Testis (tissue), 3 donors: ENCODE data around the gene LIMD2. TPM values are rescaled to one million over a fixed set of nuclear protein-coding genes. Genes with fewer than 3 reads are reported as not detected.

ENCODE experiments used
- DNase-seq: peaks from one replicate; pipeline ENCODE4 v3.0.0-alpha.2; 2019
- H3K27ac ChIP-seq, 2 donors: fragments of 200-600 bp; sonication (generic); one replicate each; pipeline ENCODE4 v1.5.1; 2019
- H3K27me3 ChIP-seq: fragments of 200-600 bp; sonication (generic); one replicate; pipeline ENCODE4 v1.5.1; 2019
- H3K36me3 ChIP-seq: fragments of 200-600 bp; sonication (generic); one replicate; pipeline ENCODE4 v1.5.1; 2017; ENCODE audit warnings: low read depth; ENCODE audit errors: missing control alignments
- H3K4me1 ChIP-seq: fragments of 200-600 bp; sonication (generic); one replicate; pipeline ENCODE4 v1.5.1; 2019
- H3K4me3 ChIP-seq, 2 donors: fragments of 200-600 bp; sonication (generic); one replicate each; pipeline ENCODE4 v1.5.1; 2017 to 2019
- H3K9me3 ChIP-seq: fragments of 200-600 bp; sonication (generic); one replicate; pipeline ENCODE4 v1.5.1; 2017
- CTCF ChIP-seq, 3 experiments: fragments of 450-650 bp in 2 of 3; fragments of 200-600 bp in 1 of 3; sonication (generic) in 1 of 3; IDR thresholded peaks; one replicate each; pipeline ENCODE4 v1.5.1; 2016 to 2019; ENCODE audit warnings: antibody characterized with exemption in 3 of 3, mild to moderate bottlenecking in 2 of 3, moderate library complexity in 1 of 3
- POLR2A ChIP-seq: fragments of 450-650 bp; IDR thresholded peaks from one replicate; pipeline ENCODE4 v1.6.1; 2017; ENCODE audit warnings: antibody characterized with exemption, mild to moderate bottlenecking, moderate library complexity
- WGBS, 2 donors: methylation state at CpG; one replicate each; pipeline ENCODE4 v1.1.5; 2018; 5-methylcytosine and 5-hydroxymethylcytosine counted together
- intact Hi-C: fragments of 100-400 bp; cut with DNase I; formaldehyde crosslinking; loops from one replicate; pipeline ENCODE4 v1.15.1; 2023; ENCODE audit warnings: low total_unique reads
- polyA plus RNA-seq: library from polyadenylated mRNA; stranded (reverse); fragments of 350-450 nt; fragmentation: Illumina TruSeq; extraction: RNeasy Lipid Tissue Mini Kit (QIAGEN cat#74804); gene quantifications from one replicate; pipeline ENCODE4 v1.2.3, GENCODE V29; 2014; ENCODE audit warnings: low read depth, low replicate concordance; ENCODE audit not compliant: insufficient read depth
- total RNA-seq, 2 donors: library from RNA; depleted of rRNA; stranded (reverse); fragments of >200 nt; gene quantifications; one replicate each; pipeline ENCODE4 v1.2.3, GENCODE V29; 2016

LIMD2 gene
- total and polyA plus RNA-seq, 3 donors from 2014 or later: 21.9 to 22.9 (median 22.8) TPM

DNA sequence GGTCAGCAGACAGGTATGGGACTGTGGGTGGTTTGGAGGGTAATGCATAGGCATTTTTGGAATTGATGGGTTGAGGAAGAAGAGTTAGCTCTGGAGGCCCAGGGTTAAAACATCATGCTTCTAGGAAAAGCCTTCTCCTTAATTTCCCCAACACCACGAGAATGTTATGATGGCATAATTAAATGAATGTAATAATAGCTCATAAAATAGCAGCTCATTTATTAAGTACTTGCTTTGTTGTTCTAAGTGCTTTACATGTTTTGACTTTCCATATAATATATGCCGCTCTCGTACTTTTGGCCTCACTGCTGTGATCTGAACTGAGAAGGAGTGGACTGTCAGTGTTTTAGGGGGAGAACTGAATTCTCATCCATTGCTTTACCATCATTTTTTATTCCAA is 14.3 kb downstream of the LIMD2 start:
- H3K27ac ChIP-seq: no peak overlapping the region
- H3K4me3 ChIP-seq: no peak overlapping the region
- no peaks in the 10 kb centered on the region for H3K4me1 ChIP-seq
- H3K9me3 ChIP-seq: no peaks in the 10 kb centered on the region
- WGBS, 2 donors: 97 to 98% methylated on average over 3 of the region's 3 CpGs
- TF ChIP-seq POLR2A (no peak), CTCF (IDR thresholded peaks at IDR 0.05) (no peak)
- no peak for DNase-seq
- intact Hi-C loops: no loop called here
- H3K27me3 ChIP-seq: no peaks in the 10 kb centered on the region
- H3K36me3 ChIP-seq: no peaks in the 10 kb centered on the region

DNA sequence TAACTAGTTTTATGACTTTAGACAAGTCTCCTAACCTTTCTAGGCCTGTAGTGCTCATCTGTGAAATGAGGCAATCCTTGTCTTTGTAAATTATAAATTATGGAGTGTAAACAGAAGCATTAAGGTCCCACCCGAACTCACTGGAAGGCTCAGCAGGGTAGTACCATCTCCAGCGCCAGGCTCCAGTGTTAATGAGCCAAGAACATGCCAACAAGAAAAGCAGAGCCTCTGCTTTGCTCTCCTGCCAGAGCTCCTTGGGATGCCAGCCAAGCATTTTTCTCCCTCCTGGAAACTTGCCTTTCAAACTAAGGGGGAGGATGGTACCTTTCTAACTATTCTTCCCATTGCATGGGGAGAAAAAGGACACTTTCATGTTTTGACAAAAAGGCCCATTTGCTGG is 14.9 kb downstream of the LIMD2 start:
- Histone ChIP-seq H3K27ac (no peak overlapping the region), H3K36me3 (no peaks in the 10 kb centered on the region), H3K9me3 (no peaks in the 10 kb centered on the region), H3K4me3 (no peak overlapping the region), H3K4me1 (no peaks in the 10 kb centered on the region), H3K27me3 (no peaks in the 10 kb centered on the region)
- intact Hi-C loops: no loop called here
- TF ChIP-seq CTCF (IDR thresholded peaks at IDR 0.05): no peak
- TF ChIP-seq POLR2A: no peak
- WGBS, 2 donors: 31 to 70% methylated on average over 2 of the region's 2 CpGs
- DNase-seq: no peak

DNA sequence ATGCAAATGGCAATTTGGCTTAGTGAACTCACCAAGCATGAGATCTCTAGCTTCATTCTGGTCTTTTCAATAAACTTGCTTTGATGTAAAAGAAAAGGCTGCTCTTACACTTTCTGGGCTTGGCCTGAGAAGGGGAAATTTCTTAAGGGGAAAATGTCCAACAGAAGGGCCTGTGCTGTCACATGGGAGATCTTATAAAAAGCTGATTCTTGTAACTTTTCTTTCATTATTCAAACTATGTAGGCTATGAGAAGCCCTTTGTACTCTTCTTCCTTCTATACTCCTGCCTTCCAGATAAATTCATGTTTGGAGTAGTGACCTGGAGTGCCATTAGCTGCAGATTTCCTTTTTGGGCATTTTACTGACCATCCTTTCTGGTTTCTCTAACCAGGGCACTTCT is 16.9 kb downstream of the LIMD2 start:
- Histone ChIP-seq H3K27me3 (no peaks in the 10 kb centered on the region), H3K4me3 (no peak overlapping the region), H3K4me1 (no peaks in the 10 kb centered on the region), H3K27ac (no peak overlapping the region), H3K9me3 (no peaks in the 10 kb centered on the region), H3K36me3 (no peaks in the 10 kb centered on the region)
- intact Hi-C loops: no loop called here
- TF ChIP-seq POLR2A (no peak), CTCF (IDR thresholded peaks at IDR 0.05) (no peak)
- no peak for DNase-seq

GRCh38 chr17:63682441-63682840 is 17.5 kb downstream of the LIMD2 start:
- no peak overlapping the region for H3K4me3 ChIP-seq
- no peak for DNase-seq
- no peaks in the 10 kb centered on the region for H3K9me3 ChIP-seq
- no peaks in the 10 kb centered on the region for H3K36me3 ChIP-seq
- no peak overlapping the region for H3K27ac ChIP-seq
- no peaks in the 10 kb centered on the region for H3K27me3 ChIP-seq
- intact Hi-C loops: no loop called here
- TF ChIP-seq POLR2A (no peak), CTCF (IDR thresholded peaks at IDR 0.05) (no peak)
- no peaks in the 10 kb centered on the region for H3K4me1 ChIP-seq
- 81 to 97% methylated on average over 1 of the region's 1 CpG for WGBS, 2 donors

DNA sequence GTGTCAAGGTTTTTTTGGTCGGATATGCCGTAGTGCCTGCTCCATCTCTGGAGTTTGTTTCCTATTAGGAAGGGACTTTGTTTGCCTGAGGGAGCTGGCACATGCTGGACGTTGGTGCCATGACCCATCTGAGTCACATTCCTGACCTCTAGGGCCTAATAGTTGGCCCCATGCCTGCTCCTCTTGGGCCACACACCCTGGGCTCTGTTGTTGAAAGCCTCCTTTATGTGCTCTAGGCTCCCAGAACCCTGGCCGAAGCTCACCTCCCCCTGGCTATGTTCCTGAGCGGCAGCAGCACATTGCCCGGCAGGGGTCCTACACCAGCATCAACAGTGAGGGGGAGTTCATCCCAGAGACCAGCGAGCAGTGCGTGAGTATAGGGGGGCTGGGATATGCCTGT is 18.4 kb downstream of the LIMD2 start:
- no peaks in the 10 kb centered on the region for H3K9me3 ChIP-seq
- no peak overlapping the region for H3K4me3 ChIP-seq
- H3K27ac ChIP-seq: no peak overlapping the region
- TF ChIP-seq CTCF (IDR thresholded peaks at IDR 0.05) (no peak), POLR2A (no peak)
- intact Hi-C loops: no loop called here
- H3K36me3 ChIP-seq: no peaks in the 10 kb centered on the region
- no peak for DNase-seq
- WGBS, 2 donors: 87 to 88% methylated on average over 7 to 8 of the region's 8 CpGs
- H3K4me1 ChIP-seq: peaks cover 2% of the 10 kb centered on the region
- no peaks in the 10 kb centered on the region for H3K27me3 ChIP-seq
